NT2/D1 (cell line): ENCODE data around the gene LRRC75A.

Source experiments
- SUZ12 ChIP-seq: IDR thresholded peaks from 2 replicates; pipeline ENCODE4 v1.6.1; 2011; ENCODE audit not compliant: insufficient read length, insufficient read depth; ENCODE audit errors: extremely low read depth
- YY1 ChIP-seq: IDR thresholded peaks from 2 replicates; pipeline ENCODE4 v1.6.1; 2011; ENCODE audit not compliant: insufficient read length, insufficient read depth
- ZNF274 ChIP-seq: IDR thresholded peaks from 2 replicates; pipeline ENCODE4 v1.6.1; 2011; ENCODE audit warnings: mild to moderate bottlenecking, low read depth, low read length

DNA sequence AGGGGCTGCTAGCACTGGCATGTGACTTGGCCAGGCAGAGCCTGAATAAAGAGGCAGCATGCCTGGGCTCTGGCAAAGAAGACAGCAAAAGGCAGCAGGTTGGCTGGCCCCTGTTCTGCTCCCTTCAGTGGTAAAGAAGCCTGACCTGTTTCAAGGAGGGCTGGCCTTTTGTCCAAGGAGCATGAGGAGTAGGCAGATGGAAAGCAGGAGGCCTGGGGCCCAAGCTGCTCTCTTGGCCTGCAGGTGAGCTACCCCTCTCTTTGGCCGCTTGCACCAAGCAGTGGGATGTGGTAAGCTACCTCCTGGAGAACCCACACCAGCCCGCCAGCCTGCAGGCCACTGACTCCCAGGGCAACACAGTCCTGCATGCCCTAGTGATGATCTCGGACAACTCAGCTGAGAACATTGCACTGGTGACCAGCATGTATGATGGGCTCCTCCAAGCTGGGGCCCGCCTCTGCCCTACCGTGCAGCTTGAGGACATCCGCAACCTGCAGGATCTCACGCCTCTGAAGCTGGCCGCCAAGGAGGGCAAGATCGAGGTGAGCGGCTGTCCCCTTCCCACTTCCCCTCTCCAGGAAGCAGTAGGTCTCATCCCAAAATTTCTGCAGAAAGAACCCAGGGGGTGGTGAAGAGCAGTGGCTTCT, 68.6 kb downstream of the LRRC75A start:
- TF ChIP-seq YY1, result no peak
- no peak for TF ChIP-seq ZNF274
- TF ChIP-seq SUZ12, result no peak
